Measurements from ENCODE around the gene LMNA. TPM values are rescaled to one million over a fixed set of nuclear protein-coding genes. Genes with fewer than 3 reads are reported as not detected.
A peak's percentile ranks its signal among the peaks of the same experiment; 100 is the strongest.

LMNA gene
- total and polyA plus RNA-seq, 10 of the 15 experiments (the other 5 are each of a cell fraction or from before 2014, with no cell fraction given), result 0.42 to 334 (median 81.1) TPM

DNA sequence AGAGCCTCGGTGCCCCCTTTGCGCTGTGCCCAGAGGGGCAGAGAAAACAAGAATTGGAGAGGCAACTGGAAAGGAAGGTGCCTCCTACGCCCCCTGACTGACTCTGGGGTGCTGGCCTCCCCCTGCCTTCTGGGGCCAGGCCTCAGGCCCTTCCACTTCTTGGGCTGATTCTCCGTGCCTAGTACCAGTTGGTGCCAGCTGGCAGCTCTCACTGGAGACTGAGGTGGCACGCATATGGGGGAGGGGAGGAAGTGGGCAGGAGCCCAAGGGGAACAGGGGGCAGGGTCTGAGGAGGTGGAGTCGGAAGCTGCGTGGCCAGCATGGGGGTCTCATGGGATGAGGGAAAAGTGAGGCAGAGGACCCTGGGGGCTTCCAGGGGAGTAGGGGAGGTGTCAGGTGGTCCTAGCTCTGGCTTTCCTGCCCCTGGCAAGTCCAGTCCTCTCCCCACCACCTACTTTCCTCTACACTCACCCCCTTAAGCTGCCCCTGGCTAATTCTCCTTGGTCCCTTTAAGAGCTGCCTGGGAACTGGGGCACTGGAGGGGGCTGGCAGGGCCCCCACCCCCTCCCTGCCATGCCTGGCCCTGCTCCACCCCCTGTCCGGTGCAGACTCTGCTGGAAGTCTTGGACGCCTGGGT lies 32.4 kb downstream of the LMNA start:
- ChIA-PET SMC1A (ENCODE audit: uncharacterized antibody, unreplicated experiment) (interaction anchor here (0.9 to 22.3 kb wide), 20 partner anchors 10 to 209 kb away, joined by 3 to 411 read pairs (median 6); partner anchors contain the start of genes PMF1, SLC25A44 and SMG5), RAD21 (ENCODE audit: unreplicated experiment) (interaction anchor here (0.6 to 17.9 kb wide), 15 partner anchors 9 to 299 kb away, joined by 3 to 361 read pairs (median 5); partner anchors contain the start of genes PMF1 and SMG5), CTCF (interaction anchor here (0.6 to 16.8 kb wide), 18 partner anchors 10 to 299 kb away, joined by 3 to 502 read pairs (median 7); partner anchors contain the start of genes LMNA, SLC25A44 and SMG5), POLR2A (interaction anchor here (0.5 to 11.7 kb wide), 7 partner anchors 13 to 78 kb away, joined by 3 to 158 read pairs (median 10); partner anchors contain the start of genes PMF1 and SLC25A44)
- H4K20me1 ChIP-seq (ENCODE audit: control insufficient read depth, insufficient read depth), result no peaks in the 10 kb centered on the region
- BruUV-seq (replicated peaks), result no TSS peak
- no peaks in the 10 kb centered on the region for H3K36me3 ChIP-seq (ENCODE audit: control insufficient read depth in 2 of 2, insufficient read depth in 2 of 2, low read length in 1 of 2)
- no peaks in the 10 kb centered on the region for H3K27me3 ChIP-seq (replicated peaks in 1 of 2; ENCODE audit: control insufficient read depth in 2 of 2, insufficient read depth in 2 of 2, low read length in 1 of 2)
- 38% methylated on average over 7 of the region's 9 CpGs for WGBS (ENCODE audit: insufficient coverage, insufficient replicate concordance, low lambda C conversion rate, missing lambda C conversion rate)
- in situ Hi-C loops (cut with MboI) (loop anchor here (5.0 kb wide), 1 partner anchor 75 kb away; no protein-coding TSS in a partner anchor), intact Hi-C loops (cut with micrococcal nuclease; ENCODE audit: unreplicated experiment) (loop anchor here (1.0 to 5.0 kb wide), 2 partner anchors 78 to 170 kb away; no protein-coding TSS in a partner anchor)
- FAIRE-seq (no peak), DNase-seq (ENCODE audit: low read depth, low spot score) (no peak), ATAC-seq (no peak)
- H3K4me2 ChIP-seq (ENCODE audit: control insufficient read depth, insufficient read depth), result peak overlapping the region; percentile 89
- TF ChIP-seq, protein P1, sequence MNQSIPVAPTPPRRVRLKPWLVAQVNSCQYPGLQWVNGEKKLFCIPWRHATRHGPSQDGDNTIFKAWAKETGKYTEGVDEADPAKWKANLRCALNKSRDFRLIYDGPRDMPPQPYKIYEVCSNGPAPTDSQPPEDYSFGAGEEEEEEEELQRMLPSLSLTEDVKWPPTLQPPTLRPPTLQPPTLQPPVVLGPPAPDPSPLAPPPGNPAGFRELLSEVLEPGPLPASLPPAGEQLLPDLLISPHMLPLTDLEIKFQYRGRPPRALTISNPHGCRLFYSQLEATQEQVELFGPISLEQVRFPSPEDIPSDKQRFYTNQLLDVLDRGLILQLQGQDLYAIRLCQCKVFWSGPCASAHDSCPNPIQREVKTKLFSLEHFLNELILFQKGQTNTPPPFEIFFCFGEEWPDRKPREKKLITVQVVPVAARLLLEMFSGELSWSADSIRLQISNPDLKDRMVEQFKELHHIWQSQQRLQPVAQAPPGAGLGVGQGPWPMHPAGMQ (IDR thresholded peaks at IDR 0.05; ENCODE audit: borderline replicate concordance), result no peak
- 0 out of 2 replicates have a peak, but pooled peaks have one; percentile 35 for TF ChIP-seq TCF12 (IDR thresholded peaks at IDR 0.05; ENCODE audit: low read depth, low read length)
- peak; percentile 90 for TF ChIP-seq TCF3 (IDR thresholded peaks at IDR 0.05; ENCODE audit: borderline replicate concordance, insufficient read depth, low read depth, low read length)
- peak overlapping the region; percentile 30 for H3K4me3 ChIP-seq
- H3K9ac ChIP-seq (ENCODE audit: control insufficient read depth, insufficient read depth, low read length), result peak overlapping the region; percentile 66
- peak overlapping the region; percentile 67 for H3K27ac ChIP-seq (ENCODE audit: control insufficient read depth, insufficient read depth)
- peak overlapping the region; percentile 85 for H2AFZ ChIP-seq (ENCODE audit: control insufficient read depth, low read depth, low read length)
- H3K4me1 ChIP-seq (ENCODE audit: control insufficient read depth, insufficient read depth, low read length), result peaks cover 53% of the 10 kb centered on the region
- H3K79me2 ChIP-seq (ENCODE audit: control insufficient read depth, insufficient read depth, low read length), result no peaks in the 10 kb centered on the region
- H3K9me3 ChIP-seq (replicated peaks; ENCODE audit: control insufficient read depth, insufficient read depth, low read length), result no peaks in the 10 kb centered on the region

Data from GM12878 (cell line).